ENCODE results near the gene TTC22.

TTC22 gene

GRCh38 chr1:54750596-54750995, 50.5 kb downstream of the TTC22 start:
- DNase-seq (ENCODE audit: low read depth): no peak

- DNase-seq (ENCODE audit: low read depth): no peak
These were observed 52.9 kb downstream of the TTC22 start for GRCh38 chr1:54748094-54748835.

GRCh38 chr1:54745864-54746263, 55.3 kb downstream of the TTC22 start:
- DNase-seq (ENCODE audit: low read depth): no peak

- no peak for DNase-seq (ENCODE audit: low read depth)
These were observed 55.8 kb downstream of the TTC22 start for GRCh38 chr1:54745274-54745673.

- no peak for DNase-seq (ENCODE audit: low read depth)
These were observed 56.4 kb downstream of the TTC22 start for GRCh38 chr1:54744696-54745095.

GRCh38 chr1:54743416-54744226, 57.5 kb downstream of the TTC22 start:
- no peak for DNase-seq (ENCODE audit: low read depth)

- no peak for DNase-seq (ENCODE audit: low read depth)
These were observed 58.8 kb downstream of the TTC22 start for GRCh38 chr1:54742282-54742681.

- DNase-seq (ENCODE audit: low read depth): no peak
These were observed 59.6 kb downstream of the TTC22 start for GRCh38 chr1:54741531-54741930.

- no peak for DNase-seq (ENCODE audit: low read depth)
These were observed 62.9 kb downstream of the TTC22 start for GRCh38 chr1:54738244-54738643.

- no peak for DNase-seq (ENCODE audit: low read depth)
These were observed 64.4 kb downstream of the TTC22 start for GRCh38 chr1:54736685-54737084.

Data from HS-5 (cell line).